H9 (cell line): ENCODE data around the gene LCMT1. TPM values are rescaled to one million over a fixed set of nuclear protein-coding genes. Genes with fewer than 3 reads are reported as not detected.

Experiments
- DNase-seq: peaks from one replicate; pipeline ENCODE4 v3.0.0-alpha.2; 2017
- H2AFZ ChIP-seq: one replicate; pipeline ENCODE4 v1.6.1; 2013; ENCODE audit warnings: mild to moderate bottlenecking, low read length, control low read depth, moderate library complexity
- H2AK5ac ChIP-seq: 2 replicates; pipeline ENCODE4 v1.6.1; 2013; ENCODE audit warnings: low read length, control low read depth, mixed read lengths; ENCODE audit not compliant: insufficient read length
- H2BK120ac ChIP-seq: one replicate; pipeline ENCODE4 v1.6.1; 2013; ENCODE audit warnings: low read depth, mild to moderate bottlenecking, low read length, control low read depth, inconsistent platforms; ENCODE audit not compliant: poor library complexity, severe bottlenecking
- H2BK12ac ChIP-seq: 2 replicates; pipeline ENCODE4 v1.6.1; 2013; ENCODE audit warnings: low read length, control low read depth, mixed read lengths, low read depth; ENCODE audit not compliant: insufficient read length
- H2BK15ac ChIP-seq: 2 replicates; pipeline ENCODE4 v1.6.1; 2013; ENCODE audit warnings: low read depth, low read length, control low read depth
- H2BK20ac ChIP-seq: one replicate; pipeline ENCODE4 v1.6.1; 2013; ENCODE audit warnings: low read depth, mild to moderate bottlenecking, low read length, control low read depth, inconsistent platforms; ENCODE audit not compliant: poor library complexity, severe bottlenecking
- H2BK5ac ChIP-seq: 2 replicates; pipeline ENCODE4 v1.6.1; 2013; ENCODE audit warnings: low read length, control low read depth, mixed read lengths; ENCODE audit not compliant: insufficient read length
- H3K14ac ChIP-seq: 2 replicates; pipeline ENCODE4 v1.6.1; 2013; ENCODE audit warnings: low read length, control low read depth; ENCODE audit not compliant: insufficient read depth
- H3K18ac ChIP-seq: 2 replicates; pipeline ENCODE4 v1.6.1; 2013; ENCODE audit warnings: low read depth, mild to moderate bottlenecking, mixed read lengths, low read length, control low read depth; ENCODE audit not compliant: insufficient read length
- H3K23ac ChIP-seq: 2 replicates; pipeline ENCODE4 v1.6.1; 2013; ENCODE audit warnings: low read length, control low read depth, mixed read lengths, low read depth; ENCODE audit not compliant: insufficient read length
- H3K23me2 ChIP-seq: 2 replicates; pipeline ENCODE4 v1.6.1; 2013; ENCODE audit warnings: low read depth, mild to moderate bottlenecking, mixed read lengths, low read length, control low read depth; ENCODE audit not compliant: insufficient read length, poor library complexity, severe bottlenecking
- H3K27ac ChIP-seq: 2 replicates; pipeline ENCODE4 v1.5.1; 2013; ENCODE audit warnings: low read length, control low read depth, mixed read lengths, low read depth; ENCODE audit not compliant: insufficient read length
- H3K27me3 ChIP-seq: 2 replicates; pipeline ENCODE4 v1.6.1; 2013; ENCODE audit warnings: low read length, control low read depth, inconsistent platforms; ENCODE audit not compliant: insufficient read depth
- H3K4ac ChIP-seq: 2 replicates; pipeline ENCODE4 v1.6.1; 2013; ENCODE audit warnings: low read depth, mild to moderate bottlenecking, control low read depth, inconsistent platforms, low read length, moderate library complexity
- H3K4me1 ChIP-seq: 2 replicates; pipeline ENCODE4 v1.6.1; 2013; ENCODE audit warnings: low read length, control low read depth, inconsistent platforms; ENCODE audit not compliant: insufficient read depth
- H3K4me2 ChIP-seq: 2 replicates; pipeline ENCODE4 v1.6.1; 2013; ENCODE audit warnings: low read length, control low read depth, mixed read lengths; ENCODE audit not compliant: insufficient read length, insufficient read depth
- H3K56ac ChIP-seq: 2 replicates; pipeline ENCODE4 v1.6.1; 2013; ENCODE audit warnings: low read depth, mild to moderate bottlenecking, mixed read lengths, low read length, control low read depth; ENCODE audit not compliant: insufficient read length
- H3K79me1 ChIP-seq: 2 replicates; pipeline ENCODE4 v1.6.1; 2013; ENCODE audit warnings: low read depth, mild to moderate bottlenecking, moderate library complexity, low read length, control low read depth, inconsistent platforms; ENCODE audit not compliant: insufficient read depth, poor library complexity, severe bottlenecking
- H3K79me2 ChIP-seq: 2 replicates; pipeline ENCODE4 v1.6.1; 2013; ENCODE audit warnings: low read length, control low read depth, inconsistent platforms; ENCODE audit not compliant: insufficient read depth
- H3K9ac ChIP-seq: 2 replicates; pipeline ENCODE4 v1.6.1; 2013; ENCODE audit warnings: low read length, control low read depth, mixed read lengths; ENCODE audit not compliant: insufficient read length; ENCODE audit errors: extremely low read depth
- H3K9me3 ChIP-seq: one replicate; pipeline ENCODE4 v1.6.1; 2013; ENCODE audit warnings: low read depth, low read length, inconsistent platforms; ENCODE audit not compliant: control insufficient read depth
- H3T11ph ChIP-seq: one replicate; pipeline ENCODE4 v1.6.1; 2013; ENCODE audit warnings: mild to moderate bottlenecking, low read length, control low read depth, inconsistent platforms
- H4K20me1 ChIP-seq: one replicate; pipeline ENCODE4 v1.6.1; 2013; ENCODE audit not compliant: control insufficient read depth, insufficient read length, insufficient read depth
- H4K5ac ChIP-seq: 2 replicates; pipeline ENCODE4 v1.6.1; 2013; ENCODE audit warnings: low read depth, mild to moderate bottlenecking, mixed read lengths, low read length, control low read depth; ENCODE audit not compliant: insufficient read length
- H4K8ac ChIP-seq: replicated peaks from 2 replicates; pipeline ENCODE4 v1.6.1; 2013; ENCODE audit warnings: low read length, control low read depth, mixed read lengths, low read depth; ENCODE audit not compliant: insufficient read length
- H4K91ac ChIP-seq: 2 replicates; pipeline ENCODE4 v1.6.1; 2013; ENCODE audit warnings: low read depth, mild to moderate bottlenecking, moderate library complexity, mixed read lengths, low read length, control low read depth; ENCODE audit not compliant: insufficient read length
- H3K27ac Mint-ChIP-seq, 3 experiments: 2 replicates in 2 of 3; 3 replicates in 1 of 3; pipeline ENCODE4 v1.8.0; 2020 to 2021; ENCODE audit warnings: mixed read lengths in 3 of 3, mild to moderate bottlenecking in 1 of 3, moderate library complexity in 1 of 3
- H3K27me3 Mint-ChIP-seq: 2 replicates; pipeline ENCODE4 v1.8.0; 2021; ENCODE audit warnings: low read depth, mild to moderate bottlenecking, moderate library complexity, mixed read lengths
- H3K36me3 Mint-ChIP-seq, 3 experiments: 2 replicates in 2 of 3; 3 replicates in 1 of 3; pipeline ENCODE4 v1.8.0; 2020 to 2021; ENCODE audit warnings: low read depth in 3 of 3, mixed read lengths in 3 of 3; ENCODE audit not compliant: insufficient read depth in 1 of 3
- H3K4me1 Mint-ChIP-seq, 2 experiments: 2 replicates each; pipeline ENCODE4 v1.8.0; 2020; ENCODE audit warnings: mixed read lengths in 2 of 2
- H3K4me3 Mint-ChIP-seq, 2 experiments: 2 replicates in 1 of 2; 3 replicates in 1 of 2; pipeline ENCODE4 v1.8.0; 2020 to 2021; ENCODE audit warnings: mild to moderate bottlenecking in 2 of 2, mixed read lengths in 2 of 2, moderate library complexity in 1 of 2
- H3K9me3 Mint-ChIP-seq, 2 experiments: 2 replicates in 1 of 2; 3 replicates in 1 of 2; pipeline ENCODE4 v1.8.0; 2020; ENCODE audit warnings: mild to moderate bottlenecking in 2 of 2, mixed read lengths in 2 of 2, moderate library complexity in 1 of 2
- CTCF ChIP-seq: fragments of 200-600 bp; sonication (generic); conservative IDR thresholded peaks from 3 replicates; pipeline ENCODE4 v1.8.0; 2021; ENCODE audit warnings: antibody characterized with exemption, mild to moderate bottlenecking
- WGBS: extraction: QIAGEN DNeasy Blood & Tissue Kit; methylation state at CpG from one replicate; pipeline ENCODE4 v1.1.7; 2013; ENCODE audit warnings: missing lambda C conversion rate, low lambda C conversion rate, mixed read lengths; ENCODE audit not compliant: insufficient read length; ENCODE audit errors: extremely low coverage; 5-methylcytosine and 5-hydroxymethylcytosine counted together
- total RNA-seq: library from RNA; stranded (reverse); gene quantifications from 2 replicates; pipeline ENCODE4 v1.2.1, GENCODE V29; 2021

Gene LCMT1
- total RNA-seq, 1 experiment from 2014 or later, result 81.2 TPM

- peaks cover 11 to 57% (median 32%) of the 10 kb centered on the region in 3 experiments; a peak in 6 of 7 replicates for H3K36me3 Mint-ChIP-seq
- no peak overlapping the region for H2AK5ac ChIP-seq
- no peak overlapping the region for H4K91ac ChIP-seq
- no peak overlapping the region for H2AFZ ChIP-seq
- no peak overlapping the region for H3K27ac Mint-ChIP-seq
- H3K4ac ChIP-seq, result no peak overlapping the region
- H3K27me3 ChIP-seq, result no peaks in the 10 kb centered on the region
- no peak overlapping the region for H3T11ph ChIP-seq
- H3K27ac ChIP-seq, result no peak overlapping the region
- no peak overlapping the region for H3K14ac ChIP-seq
- no CpG with 5 or more reads among the region's 2 CpGs for WGBS
- H3K4me2 ChIP-seq, result no peak overlapping the region
- H3K79me1 ChIP-seq, result no peaks in the 10 kb centered on the region
- H3K9ac ChIP-seq, result no peak overlapping the region
- H3K4me3 Mint-ChIP-seq, result no peak overlapping the region
- H2BK20ac ChIP-seq, result no peak overlapping the region
- no peaks in the 10 kb centered on the region for H3K23me2 ChIP-seq
- no peaks in the 10 kb centered on the region for H3K4me1 Mint-ChIP-seq
- H4K5ac ChIP-seq, result no peak overlapping the region
- H2BK15ac ChIP-seq, result no peak overlapping the region
- H2BK120ac ChIP-seq, result no peak overlapping the region
- no peaks in the 10 kb centered on the region for H3K4me1 ChIP-seq
- no peak overlapping the region for H2BK5ac ChIP-seq
- no peak overlapping the region for H2BK12ac ChIP-seq
- no peaks in the 10 kb centered on the region for H3K9me3 Mint-ChIP-seq
- TF ChIP-seq CTCF, result no peak
- H3K9me3 ChIP-seq, result no peaks in the 10 kb centered on the region
- H4K8ac ChIP-seq, result no peak overlapping the region
- no peaks in the 10 kb centered on the region for H3K27me3 Mint-ChIP-seq
- no peak overlapping the region for H3K56ac ChIP-seq
- H3K23ac ChIP-seq, result no peak overlapping the region
- H3K18ac ChIP-seq, result no peak overlapping the region
- no peak for DNase-seq
- H4K20me1 ChIP-seq, result no peaks in the 10 kb centered on the region
- no peaks in the 10 kb centered on the region for H3K79me2 ChIP-seq
Observed at GRCh38 chr16:25141648-25142047, 30.1 kb downstream of the LCMT1 start.
